Effector CD4-positive, alpha-beta T cell (primary cell): ENCODE measurements around the gene ZBTB26.
"Not testable (repeated sequence)": the region's sequence is repeated elsewhere in the genome, so short reads cannot be mapped to it uniquely, and the experiment has no call there.

Source experiments
- DNase-seq: peaks from one replicate; pipeline ENCODE4 v3.0.0-alpha.2; 2020

Gene ZBTB26

DNA sequence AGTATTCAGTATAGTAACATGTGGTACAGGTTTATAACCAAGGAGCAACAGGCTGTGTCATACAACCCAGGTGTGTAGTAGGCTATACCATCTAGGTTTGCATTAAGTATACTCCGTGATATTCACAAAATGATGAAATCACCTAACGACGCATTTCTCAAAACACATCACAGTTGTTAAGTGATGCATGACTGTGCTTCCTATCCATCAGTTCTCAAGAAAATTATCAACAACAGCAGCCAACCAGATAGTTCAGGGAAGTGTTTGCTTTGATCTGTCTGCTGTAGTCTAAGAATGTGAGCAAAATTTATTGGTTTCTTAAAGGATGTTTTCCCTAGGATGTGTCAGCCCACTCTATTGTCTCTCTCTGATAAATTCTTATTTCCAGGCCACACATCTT is 7.4 kb downstream of the ZBTB26 start:
- no peak for DNase-seq

DNA sequence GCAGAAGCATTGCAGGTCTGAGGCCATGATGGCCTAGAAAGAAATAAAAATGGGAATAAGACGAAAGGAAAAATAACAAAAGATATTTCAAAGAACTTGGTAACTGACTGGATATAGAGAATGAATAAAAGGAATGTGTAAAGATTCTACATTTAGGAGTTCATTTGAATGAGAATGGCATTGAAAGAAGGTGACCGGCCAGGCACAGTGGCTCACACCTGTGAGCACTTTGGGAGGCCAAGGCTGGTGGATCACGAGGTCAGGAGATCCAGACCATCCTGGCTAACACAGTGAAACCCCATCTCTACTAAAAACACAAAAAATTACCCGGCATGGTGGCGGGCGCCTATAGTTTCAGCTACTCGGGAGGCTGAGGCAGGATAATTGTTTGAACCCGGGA is 8.6 kb downstream of the ZBTB26 start:
- no peak for DNase-seq

DNA sequence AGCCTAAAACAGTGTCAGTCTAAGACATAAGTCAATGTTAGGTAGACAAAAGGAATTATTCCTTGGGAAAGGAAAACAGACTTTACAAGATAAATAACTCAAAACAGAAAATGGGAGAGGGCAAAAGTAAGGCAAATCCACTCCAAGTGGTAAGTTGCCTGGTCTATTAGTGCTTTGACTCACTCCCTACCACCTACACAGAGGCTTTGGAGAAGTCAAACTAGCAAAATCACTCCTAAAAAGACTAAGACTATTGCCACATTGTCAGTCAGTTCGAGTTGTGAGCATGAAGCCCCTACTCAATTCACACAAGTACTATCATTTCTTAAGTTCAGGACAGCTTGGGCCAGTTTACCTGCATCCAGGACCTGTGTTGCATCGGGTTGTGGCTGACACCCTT is 13.0 kb downstream of the ZBTB26 start:
- no peak for DNase-seq

DNA sequence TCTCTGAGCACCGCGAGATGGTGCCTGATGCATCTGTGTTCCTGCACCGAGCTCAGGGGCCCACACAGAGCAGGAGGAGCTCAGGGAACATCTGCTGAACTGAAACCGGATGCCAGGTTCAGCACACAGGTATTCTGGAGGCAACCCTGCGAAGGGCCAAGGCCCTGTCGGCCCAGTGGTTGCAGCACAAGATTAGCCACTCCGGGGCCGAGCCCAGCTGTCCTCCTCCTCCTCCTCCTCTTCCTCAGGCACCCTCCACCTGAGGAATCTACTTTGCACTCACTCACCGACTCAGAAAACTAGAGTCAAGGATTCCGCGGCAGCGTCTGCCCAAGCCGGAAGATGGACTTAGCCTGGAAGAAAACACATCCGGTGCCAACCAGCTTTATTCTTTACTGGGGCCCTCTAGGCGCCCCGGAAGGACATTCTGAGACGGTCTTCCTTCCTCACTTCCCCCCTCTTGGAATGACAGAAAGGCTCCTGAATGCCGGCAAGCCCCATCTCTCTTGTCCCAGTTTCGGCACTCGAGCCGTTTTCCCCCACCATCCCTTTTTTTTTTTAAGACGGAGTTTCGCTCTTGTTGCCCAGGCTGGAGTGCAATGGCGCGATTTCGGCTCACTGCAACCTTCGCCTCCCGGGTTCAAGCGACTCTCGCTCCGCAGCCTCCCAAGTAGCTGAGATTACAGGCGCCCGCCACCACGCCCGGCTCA is 18.2 kb downstream of the ZBTB26 start, which contains the start of gene ZBTB6:
TSS of gene ZBTB6 (minus strand) at position 360 of the 710 bp plus-strand sequence. CDS start 1,251 bp downstream, outside the sequence.
- peak; percentile 69 for DNase-seq

DNA sequence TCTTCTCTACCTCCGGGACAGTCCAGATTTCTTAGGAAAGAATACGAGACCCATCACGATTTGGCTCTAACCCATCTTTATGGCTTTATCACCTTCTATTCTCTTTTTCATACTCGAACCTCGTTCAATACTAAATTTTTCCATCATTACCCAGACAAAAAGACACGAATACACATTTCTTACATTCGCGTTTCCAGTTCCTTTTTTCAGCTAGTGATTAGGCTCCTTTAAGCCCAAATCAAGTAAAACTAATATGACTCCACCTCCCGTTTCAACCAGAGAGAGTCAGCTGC is 18.7 kb downstream of the ZBTB26 start:
- no peak for DNase-seq

DNA sequence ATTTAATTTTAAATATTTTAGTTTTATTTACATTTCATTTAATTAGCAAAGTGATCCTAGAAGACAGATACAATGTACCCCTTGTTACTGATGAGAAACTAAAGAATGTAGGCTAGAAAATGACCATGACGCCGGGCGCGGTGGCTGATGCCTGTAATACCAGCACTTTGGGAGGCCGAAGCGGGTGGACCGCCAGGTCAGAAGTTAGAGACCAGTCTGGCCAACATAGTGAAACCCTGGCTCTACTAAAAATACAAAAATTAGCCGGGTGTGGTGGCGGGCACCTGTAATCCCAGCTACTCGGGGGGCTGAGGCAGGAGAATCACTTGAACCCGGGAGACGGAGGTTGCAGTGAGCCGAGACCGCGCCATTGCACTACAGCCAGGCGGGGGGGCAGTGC is 25.2 kb downstream of the ZBTB26 start:
- DNase-seq, result not testable (repeated sequence)

DNA sequence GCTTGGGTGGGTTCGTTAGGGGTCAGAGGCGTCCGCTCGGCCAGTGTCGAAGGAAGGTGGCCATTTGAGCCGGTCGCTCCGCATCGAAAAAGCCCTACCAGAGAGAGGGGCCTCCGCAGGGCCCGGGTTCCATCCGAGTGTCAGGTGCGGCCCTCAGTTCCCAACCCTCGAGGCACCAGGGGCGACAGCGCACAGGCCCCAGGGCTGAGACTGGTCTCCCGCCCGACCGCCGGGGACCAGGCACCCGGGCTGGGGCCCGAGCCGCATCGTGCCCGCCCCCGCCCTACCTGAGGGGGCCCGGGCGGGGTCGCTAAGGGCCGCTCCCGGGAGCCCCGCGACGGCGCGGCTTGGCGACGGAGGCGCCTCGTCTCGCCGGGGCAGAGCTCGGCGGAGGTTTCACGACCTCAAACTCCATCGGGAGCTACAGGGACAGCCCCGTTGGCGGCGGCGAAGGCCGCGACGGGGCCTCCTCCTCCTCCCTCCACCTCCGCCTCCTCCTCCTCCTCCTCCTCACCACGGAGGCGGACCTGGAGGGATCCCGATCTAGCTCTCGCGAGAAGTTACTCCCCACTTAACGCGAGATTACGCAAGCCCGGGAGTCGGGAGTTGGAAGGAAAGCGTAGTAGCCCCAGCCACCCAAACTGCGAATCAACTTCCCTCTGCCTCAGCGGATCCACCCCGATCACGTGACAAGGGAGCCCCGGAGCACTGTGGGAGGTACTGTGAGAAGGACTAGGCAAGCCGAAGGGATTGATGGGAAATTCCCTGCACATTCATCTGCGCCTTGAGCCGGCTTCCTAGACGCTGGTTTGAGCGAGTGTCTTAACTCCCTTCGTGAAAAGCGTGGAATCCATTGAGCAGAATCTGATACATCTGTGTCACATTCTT is 26.2 kb downstream of the ZBTB26 start, which contains the start of gene RC3H2:
TSS of gene RC3H2 (minus strand) at position 537 of the 888 bp plus-strand sequence. CDS start 7,850 bp downstream, outside the sequence.
- peak; percentile 97 for DNase-seq

DNA sequence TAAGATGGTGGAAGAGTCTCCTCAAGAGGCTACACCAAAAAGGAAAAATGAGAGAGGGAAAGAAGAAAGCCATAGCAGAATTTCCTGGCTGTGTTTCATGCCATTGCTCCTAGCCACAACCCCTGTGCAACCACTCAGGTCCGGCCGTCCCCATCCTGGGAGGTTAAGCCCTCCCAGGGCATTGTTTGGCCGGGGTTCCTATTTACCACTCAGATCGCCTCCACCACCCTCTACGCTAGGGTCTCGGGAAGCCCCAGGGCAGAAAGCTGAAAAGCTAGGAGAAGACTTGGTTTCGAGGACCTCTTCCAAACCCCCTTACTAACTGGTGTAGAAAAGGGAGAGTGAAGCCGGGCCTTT is 26.9 kb downstream of the ZBTB26 start:
- DNase-seq, result peak; percentile 16

DNA sequence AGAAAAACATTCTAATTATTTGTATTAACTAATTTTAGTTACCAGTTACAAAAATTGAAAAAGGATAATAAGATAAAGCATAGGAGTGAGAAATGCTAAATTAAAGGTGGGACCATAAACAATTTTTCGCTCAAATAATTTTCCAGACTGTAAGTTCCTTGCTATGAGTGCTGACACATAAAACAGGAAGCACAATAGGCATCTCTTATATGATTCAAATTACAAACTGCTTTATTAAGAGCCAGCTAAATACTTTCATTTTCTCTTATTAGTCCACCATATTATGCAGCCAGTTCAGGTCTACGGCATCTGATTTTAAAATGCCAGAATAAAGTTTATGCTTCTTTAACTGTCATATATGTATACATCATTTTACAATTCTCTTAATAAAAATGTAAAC is 30.5 kb downstream of the ZBTB26 start:
- DNase-seq, result no peak

DNA sequence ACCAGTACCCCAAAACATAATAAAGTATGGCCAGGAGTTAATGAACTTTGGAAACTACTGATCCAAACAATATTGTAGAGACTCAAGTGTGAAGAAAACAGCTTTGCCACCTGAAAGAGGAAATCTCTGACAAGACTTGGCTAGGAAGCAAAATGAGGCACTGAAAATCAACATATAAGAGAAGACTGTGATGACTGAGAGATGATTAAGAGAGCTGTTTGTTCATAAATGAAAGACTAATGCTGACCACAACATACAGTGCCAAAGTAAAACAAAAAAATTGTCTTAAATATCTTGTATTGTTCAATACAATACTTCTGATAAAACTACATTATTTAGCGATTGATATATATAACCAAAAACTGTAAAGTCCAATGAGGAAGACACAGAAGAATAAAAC is 33.3 kb downstream of the ZBTB26 start:
- no peak for DNase-seq

DNA sequence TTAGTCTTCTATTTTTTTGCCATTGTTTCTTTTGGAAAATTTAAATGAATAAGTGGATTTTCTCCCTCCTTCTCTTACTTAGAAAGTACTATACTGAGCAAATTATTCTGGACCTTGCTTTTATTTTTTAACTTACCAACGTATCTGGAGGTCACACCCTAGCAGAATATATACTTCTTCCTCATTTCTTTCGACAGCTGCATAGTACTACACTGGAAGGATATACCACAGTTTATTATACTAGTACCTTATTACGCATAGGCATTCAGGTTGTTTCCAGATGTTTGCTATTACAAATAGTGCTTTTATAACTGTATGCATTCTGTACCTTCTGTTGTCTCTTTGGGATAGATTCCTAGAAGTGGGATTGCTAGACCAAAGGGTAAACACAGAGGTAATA is 42.8 kb downstream of the ZBTB26 start:
- no peak for DNase-seq

DNA sequence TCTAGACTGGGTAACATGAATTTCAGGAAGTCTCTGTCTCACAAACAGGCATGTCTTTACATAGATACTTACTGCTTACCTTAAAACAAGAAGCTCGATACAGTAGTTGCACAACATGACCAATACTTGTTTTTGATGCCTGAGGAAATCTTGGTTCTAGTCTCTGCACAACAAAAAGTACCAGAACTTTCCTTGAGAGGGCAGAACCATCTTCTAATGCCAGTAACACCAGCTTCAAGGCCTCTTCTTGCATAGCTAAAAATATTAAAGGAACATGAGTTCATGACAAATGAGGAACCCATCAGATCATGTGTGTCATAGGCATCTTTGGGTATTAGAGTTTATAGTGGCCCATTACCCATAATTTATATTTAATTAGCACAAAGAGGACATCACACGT is 48.2 kb downstream of the ZBTB26 start:
- DNase-seq, result no peak

DNA sequence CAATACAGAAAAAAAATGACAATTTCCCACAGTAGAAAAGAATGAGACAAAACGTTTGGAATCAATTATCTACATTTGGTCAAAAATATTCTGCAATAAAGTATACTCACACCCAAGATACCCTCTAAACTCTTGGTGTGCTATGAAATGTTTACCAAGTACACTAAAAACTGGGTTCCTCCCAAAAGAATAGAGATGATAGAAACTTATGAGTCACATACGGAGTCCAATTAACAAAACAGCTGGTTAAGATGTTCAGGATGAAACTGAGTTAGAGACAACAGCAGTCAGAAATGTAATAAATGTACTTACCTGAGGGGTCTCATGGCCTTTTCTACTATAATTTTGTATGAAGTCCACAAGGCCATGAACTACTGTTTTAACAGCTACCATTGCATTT is 51.9 kb downstream of the ZBTB26 start:
- DNase-seq, result no peak

DNA sequence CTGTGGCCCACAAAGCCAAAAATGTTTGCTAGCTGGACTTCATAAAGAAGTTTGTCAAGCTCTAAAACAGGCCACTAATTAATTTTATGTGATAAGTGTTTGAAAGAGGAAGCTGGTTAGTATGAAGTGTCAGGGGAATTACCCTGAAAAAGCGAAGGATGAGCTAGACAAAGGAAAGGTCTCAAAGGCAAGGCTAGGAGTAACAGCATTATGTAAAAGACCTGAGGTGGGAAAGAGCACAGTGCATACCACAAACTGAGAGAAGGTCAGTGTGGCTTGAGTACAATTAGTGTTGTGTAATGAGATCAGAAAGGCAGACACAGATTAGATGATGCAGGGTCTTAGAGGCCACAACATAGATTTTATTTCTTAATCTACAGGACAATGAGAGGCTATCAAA is 55.8 kb downstream of the ZBTB26 start:
- DNase-seq, result no peak

DNA sequence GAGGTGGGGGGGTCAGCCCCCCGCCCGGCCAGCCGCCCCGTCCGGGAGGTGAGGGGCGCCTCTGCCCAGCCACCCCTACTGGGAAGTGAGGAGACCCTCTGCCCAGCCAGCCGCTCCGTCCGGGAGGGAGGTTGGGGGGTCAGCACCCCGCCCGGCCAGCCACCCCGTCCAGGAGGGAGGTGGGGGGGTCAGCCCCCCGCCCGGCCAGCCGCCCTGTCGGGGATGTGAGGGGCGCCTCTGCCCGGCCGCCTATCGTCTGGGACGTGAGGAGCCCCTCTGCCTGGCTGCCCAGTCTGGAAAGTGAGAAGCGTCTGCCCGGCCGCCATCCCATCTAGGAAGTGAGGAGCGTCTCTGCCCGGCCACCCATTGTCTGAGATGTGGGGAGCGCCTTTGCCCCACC is 64.0 kb downstream of the ZBTB26 start:
- DNase-seq, result not testable (repeated sequence)

DNA sequence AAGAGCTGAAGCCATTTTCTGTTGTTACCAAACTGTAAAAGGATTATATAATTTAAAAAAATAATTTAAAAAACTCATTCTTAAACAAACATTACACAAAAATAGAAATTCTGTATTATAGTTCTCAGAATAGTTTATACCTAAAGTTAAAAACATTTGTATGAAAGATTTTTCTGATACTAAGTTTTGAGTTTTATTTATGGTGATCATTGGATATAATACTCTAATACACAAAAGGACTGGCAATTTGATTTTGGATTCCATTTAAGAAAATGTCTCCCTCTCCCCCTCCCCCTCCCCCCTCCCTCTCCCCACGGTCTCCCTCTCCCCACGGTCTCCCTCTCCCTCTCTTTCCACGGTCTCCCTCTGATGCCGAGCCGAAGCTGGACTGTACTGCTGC is 65.2 kb downstream of the ZBTB26 start:
- no peak for DNase-seq
